HEK293 (cell line): ENCODE results near the gene EFEMP1.

Source experiments
- CTCF ChIA-PET: fragments of 350-600 bp; formaldehyde crosslinking; extraction: SDS; loops from one replicate; lab custom pipeline; 2021; ENCODE audit warnings: antibody characterized with exemption; lab: Yijun Ruan, JAX
- POLR2A ChIA-PET: fragments of 300-600 bp; formaldehyde crosslinking; extraction: SDS; loops from one replicate; lab custom pipeline; 2020; ENCODE audit warnings: antibody characterized with exemption, inconsistent platforms; lab: Yijun Ruan, JAX
- H3K27ac ChIP-seq: fragments of 200-500 bp; sonication (Bioruptor generic); 2 replicates; pipeline ENCODE4 v1.5.1; 2014; ENCODE audit warnings: low read depth, low read length, control low read depth, inconsistent platforms; ENCODE audit errors: extremely low read depth
- H3K36me3 ChIP-seq, 2 experiments: fragments of 200-500 bp in 1 of 2; sonication (Bioruptor generic) in 1 of 2; 1 replicate in 1 of 2; 2 replicates in 1 of 2; pipeline ENCODE4 v1.5.1; 2014 to 2017; ENCODE audit warnings: inconsistent platforms in 2 of 2, low read length in 2 of 2; ENCODE audit not compliant: control insufficient read depth in 2 of 2, insufficient read depth in 1 of 2
- H3K4me1 ChIP-seq: fragments of 200-500 bp; sonication (Bioruptor generic); 2 replicates; pipeline ENCODE4 v1.5.1; 2014; ENCODE audit warnings: mild to moderate bottlenecking, low read length, inconsistent platforms; ENCODE audit not compliant: control insufficient read depth, insufficient read depth
- H3K4me3 ChIP-seq: 2 replicates; pipeline ENCODE4 v1.5.1; 2011; ENCODE audit warnings: low read depth, mild to moderate bottlenecking, control low read depth, low read length, moderate library complexity
- H3K9me3 ChIP-seq: fragments of 200-500 bp; sonication (Bioruptor generic); 2 replicates; pipeline ENCODE4 v1.5.1; 2014; ENCODE audit warnings: low read depth, low read length, inconsistent platforms; ENCODE audit not compliant: control insufficient read depth, insufficient read depth
- BCL6B ChIP-seq: fragments of 450-650 bp; formaldehyde crosslinking; IDR thresholded peaks from 2 replicates; pipeline ENCODE4 v1.5.1; 2017; ENCODE audit warnings: missing biosample characterization, missing genetic modification characterization
- FEZF1 ChIP-seq: fragments of 450-650 bp; formaldehyde crosslinking; IDR thresholded peaks from 2 replicates; pipeline ENCODE4 v1.5.1; 2016; ENCODE audit warnings: missing biosample characterization, missing genetic modification characterization
- OSR2 ChIP-seq: fragments of 450-650 bp; formaldehyde crosslinking; IDR thresholded peaks from 2 replicates; pipeline ENCODE4 v1.5.1; 2016; ENCODE audit warnings: missing biosample characterization, missing genetic modification characterization
- PRDM6 ChIP-seq: fragments of 450-650 bp; formaldehyde crosslinking; IDR thresholded peaks from 2 replicates; pipeline ENCODE4 v1.5.1; 2017; ENCODE audit warnings: missing biosample characterization, missing genetic modification characterization
- WT1 ChIP-seq: fragments of 450-650 bp; formaldehyde crosslinking; IDR thresholded peaks from 2 replicates; pipeline ENCODE4 v1.5.1; 2016; ENCODE audit warnings: missing biosample characterization, missing genetic modification characterization
- ZNF18 ChIP-seq: fragments of 450-650 bp; formaldehyde crosslinking; IDR thresholded peaks from 2 replicates; pipeline ENCODE4 v1.5.1; 2016; ENCODE audit warnings: missing biosample characterization, missing genetic modification characterization
- ZNF280C ChIP-seq: fragments of 450-650 bp; formaldehyde crosslinking; IDR thresholded peaks from 2 replicates; pipeline ENCODE4 v1.5.1; 2016; ENCODE audit warnings: missing biosample characterization, missing genetic modification characterization
- ZNF335 ChIP-seq: fragments of 450-650 bp; formaldehyde crosslinking; conservative IDR thresholded peaks from 2 replicates; pipeline ENCODE4 v1.5.1; 2016; ENCODE audit warnings: missing biosample characterization, missing genetic modification characterization
- ZNF664 ChIP-seq: fragments of 450-650 bp; formaldehyde crosslinking; IDR thresholded peaks from 2 replicates; pipeline ENCODE4 v1.5.1; 2016; ENCODE audit warnings: missing biosample characterization, missing genetic modification characterization

The EFEMP1 gene

GRCh38 chr2:55949211-55949610, 25.6 kb upstream of the EFEMP1 start (continued):
- TF ChIP-seq ZNF18: peak; percentile 38; the same call in 1 of the 2 replicates
- no peak for TF ChIP-seq ZNF335 (tag by site-specific recombination)

- TF ChIP-seq ZNF280C (tag by site-specific recombination) (no peak), WT1 (0 out of 2 replicates have a peak, but pooled peaks have one; percentile 0)
- TF ChIP-seq, all 188 proteins: peak for 1
- CTCF ChIA-PET: interaction anchor here (0.5 to 2.3 kb wide), 5 partner anchors 11 to 47 kb away, joined by 3 to 15 read pairs (median 3); no protein-coding TSS in a partner anchor
- H3K27ac ChIP-seq: no peak overlapping the region
These were observed 24.8 kb upstream of the EFEMP1 start for GRCh38 chr2:55948176-55948923.

GRCh38 chr2:55947752-55948151, 24.2 kb upstream of the EFEMP1 start:
- Histone ChIP-seq H3K4me1 (peaks cover 21% of the 10 kb centered on the region), H3K4me3 (no peak overlapping the region), H3K27ac (no peak overlapping the region), H3K36me3 (no peaks in the 10 kb centered on the region), H3K9me3 (no peaks in the 10 kb centered on the region)
- peak; percentile 90 for TF ChIP-seq WT1
- TF ChIP-seq ZNF664 (tag by site-specific recombination): no peak
- TF ChIP-seq BCL6B: peak; percentile 75
- TF ChIP-seq OSR2 (tag by site-specific recombination): peak; percentile 38; the same call in 1 of the 2 replicates
- TF ChIP-seq ZNF280C (tag by site-specific recombination): no peak
- TF ChIP-seq PRDM6: peak; percentile 77
- 0 out of 2 replicates have a peak, but pooled peaks have one; percentile 17 for TF ChIP-seq FEZF1
- POLR2A ChIA-PET: no interaction called here
- CTCF ChIA-PET: interaction anchor here (1.2 to 2.3 kb wide), 3 partner anchors 11 to 16 kb away, joined by 3 to 15 read pairs (median 3); no protein-coding TSS in a partner anchor

More at GRCh38 chr2:55948176-55948923, 24.8 kb upstream of the EFEMP1 start:
- Histone ChIP-seq H3K36me3 (no peaks in the 10 kb centered on the region), H3K9me3 (no peaks in the 10 kb centered on the region), H3K4me1 (peaks cover 21% of the 10 kb centered on the region), H3K4me3 (no peak overlapping the region)
- POLR2A ChIA-PET: no interaction called here
